Measurements from ENCODE around the gene BORCS6.

The BORCS6 gene

DNA sequence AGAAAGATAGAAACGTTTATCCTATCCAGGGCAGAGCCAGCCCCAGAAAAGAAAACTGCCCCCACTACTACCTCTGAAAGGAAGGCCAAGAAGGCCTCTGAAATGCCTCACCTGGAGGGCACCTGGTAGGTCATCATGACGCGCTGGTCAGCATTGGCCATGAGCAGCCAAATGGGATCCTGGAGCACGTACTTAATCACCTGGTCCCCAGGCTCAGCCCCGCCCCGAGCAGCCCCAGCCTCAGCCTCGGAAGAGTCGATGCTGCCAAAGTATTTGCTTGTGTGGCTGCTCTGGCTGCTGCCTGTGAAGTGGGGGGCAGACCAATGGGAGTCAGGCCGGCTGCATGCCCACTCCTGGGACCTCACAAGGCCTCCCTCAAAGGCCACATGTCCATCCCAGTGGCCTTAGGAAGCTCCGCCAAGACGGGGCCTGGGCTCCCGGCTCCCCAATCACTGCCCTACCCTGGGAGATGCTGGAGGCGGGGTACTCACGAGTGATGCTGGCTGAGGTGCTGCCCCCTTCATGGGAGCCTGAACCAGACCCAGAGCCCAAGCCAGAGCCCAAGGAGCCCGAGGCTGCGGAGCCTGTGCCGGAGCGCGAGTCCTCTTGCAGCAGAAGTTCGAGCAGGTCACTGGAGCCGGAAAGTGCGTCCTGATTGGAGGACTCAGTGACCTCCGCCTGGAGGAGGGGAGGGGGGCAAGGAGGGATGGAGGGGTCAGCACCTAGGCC, 47.7 kb downstream of the BORCS6 start:
- DNase-seq (ENCODE audit: low read depth in 2 of 2): no peak

DNA sequence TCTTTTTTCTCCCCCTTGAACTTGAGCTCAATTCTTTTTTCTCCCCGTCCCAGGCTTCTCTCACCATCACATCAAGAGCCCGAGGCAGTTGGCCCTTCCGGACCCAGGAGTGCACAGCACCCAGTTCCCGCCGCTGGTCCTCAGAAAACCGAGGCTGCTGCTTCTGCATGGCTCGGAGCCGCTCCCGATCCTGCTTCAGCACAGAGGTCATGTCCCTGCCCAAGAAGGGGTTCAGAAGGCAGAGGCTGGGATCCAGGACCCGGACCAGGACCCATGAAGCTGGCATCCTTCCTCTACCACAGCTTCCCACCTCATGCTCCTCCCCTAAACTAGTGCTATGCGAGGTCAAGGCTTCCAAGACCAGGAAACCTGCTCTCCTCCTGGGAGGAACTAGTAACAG, 48.2 kb downstream of the BORCS6 start:
- no peak for DNase-seq (ENCODE audit: low read depth in 2 of 2)

DNA sequence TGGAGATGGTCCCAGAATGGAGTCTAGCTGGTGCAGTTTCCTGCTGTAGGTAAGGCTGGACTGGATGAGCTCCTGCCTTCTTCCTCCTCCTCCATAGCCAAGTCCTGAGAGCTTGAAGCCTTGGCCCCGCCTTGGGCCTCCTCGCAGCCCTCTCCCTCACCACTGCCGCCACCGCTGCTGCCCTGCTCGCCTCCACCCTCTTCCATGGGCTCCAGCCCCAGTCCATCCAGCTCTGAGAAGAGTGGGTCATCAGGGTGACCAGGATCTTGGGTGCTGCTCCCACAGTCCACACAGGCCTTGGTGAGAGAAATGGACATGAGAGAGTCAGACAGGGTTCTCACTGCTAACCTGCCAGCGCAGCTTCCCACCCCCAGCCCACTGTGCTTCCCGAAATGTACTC, 48.9 kb downstream of the BORCS6 start:
- no peak for DNase-seq (ENCODE audit: low read depth in 2 of 2)

DNA sequence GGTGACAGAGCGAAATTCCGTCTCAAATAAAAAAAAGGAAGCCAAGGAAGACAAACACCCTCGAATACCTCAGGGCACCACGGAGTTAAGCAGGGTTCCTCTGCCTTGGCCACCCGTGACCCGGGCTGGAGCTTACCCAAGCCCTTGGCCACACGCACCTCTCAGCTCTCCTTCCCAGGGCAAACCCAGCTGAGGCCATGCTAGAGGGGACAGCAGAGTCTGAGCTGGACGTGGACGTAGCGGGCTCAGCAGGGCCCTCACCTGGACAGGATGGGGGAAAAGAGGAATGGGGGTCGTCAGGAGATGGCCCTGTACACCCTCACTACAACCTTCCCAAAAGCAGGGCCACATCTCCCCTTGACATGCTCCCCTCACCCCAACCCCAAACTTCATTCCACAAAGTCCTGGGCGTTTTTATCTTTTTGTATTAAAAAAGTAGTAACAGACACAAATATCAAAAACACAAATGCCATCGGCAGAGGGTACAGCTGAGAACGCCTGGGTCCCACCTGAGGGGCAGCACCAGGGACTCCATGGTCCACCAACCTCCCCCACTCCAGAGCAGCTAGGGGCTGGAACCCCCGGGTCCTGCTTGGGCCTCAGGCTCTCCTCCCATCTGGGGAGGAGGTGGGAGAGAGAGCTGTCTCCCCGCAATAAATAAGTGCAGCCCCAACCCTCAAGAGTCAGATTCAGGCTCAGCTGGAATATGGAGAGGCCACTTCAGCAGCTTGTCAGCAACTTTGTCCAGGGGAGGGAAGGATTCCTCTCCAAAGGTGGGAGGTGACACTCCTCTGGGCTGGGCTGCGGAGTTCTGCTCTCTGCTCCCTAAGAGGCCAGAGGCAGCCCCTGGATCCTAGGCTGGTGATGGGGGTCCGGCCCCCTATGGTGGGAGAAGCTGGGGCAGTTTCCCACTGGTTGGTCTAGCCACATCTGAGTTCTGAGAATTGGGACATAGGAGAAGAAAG, 49.6 kb downstream of the BORCS6 start:
- no peak for DNase-seq (ENCODE audit: low read depth in 2 of 2)

DNA sequence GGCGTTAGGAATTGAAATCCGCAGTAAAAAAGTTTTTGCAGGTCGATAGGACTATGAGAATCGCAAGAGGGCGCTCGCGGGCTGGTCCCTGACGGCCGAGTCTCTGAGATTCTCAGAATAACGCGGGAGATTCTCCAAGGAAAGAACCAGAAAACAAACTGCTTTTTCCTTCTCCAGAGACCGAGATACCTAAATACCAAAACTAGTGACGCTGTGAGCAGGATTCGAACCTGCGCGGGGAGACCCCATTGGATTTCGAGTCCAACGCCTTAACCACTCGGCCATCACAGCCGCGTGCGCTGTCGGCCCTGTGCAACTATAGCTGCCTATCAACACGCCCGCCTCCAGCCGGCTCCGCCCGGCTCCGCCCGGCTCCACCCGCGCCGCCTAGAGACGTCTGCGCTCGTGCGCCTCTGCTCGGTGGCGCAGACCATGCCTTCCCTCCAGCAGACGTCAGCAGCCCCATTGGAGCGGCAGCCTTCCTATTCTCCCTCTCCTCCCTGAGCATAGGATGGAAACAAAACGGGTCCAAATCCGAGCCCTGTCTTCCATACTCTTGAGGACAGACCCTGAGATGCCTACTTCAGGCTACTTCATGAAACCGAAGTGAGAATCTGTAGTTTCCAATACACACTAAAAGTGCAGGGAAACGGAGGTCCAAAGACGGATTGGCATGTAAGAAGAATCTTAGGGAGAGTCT, 51.2 kb downstream of the BORCS6 start:
- DNase-seq (ENCODE audit: low read depth in 2 of 2): peak; percentile 90 to 94

DNA sequence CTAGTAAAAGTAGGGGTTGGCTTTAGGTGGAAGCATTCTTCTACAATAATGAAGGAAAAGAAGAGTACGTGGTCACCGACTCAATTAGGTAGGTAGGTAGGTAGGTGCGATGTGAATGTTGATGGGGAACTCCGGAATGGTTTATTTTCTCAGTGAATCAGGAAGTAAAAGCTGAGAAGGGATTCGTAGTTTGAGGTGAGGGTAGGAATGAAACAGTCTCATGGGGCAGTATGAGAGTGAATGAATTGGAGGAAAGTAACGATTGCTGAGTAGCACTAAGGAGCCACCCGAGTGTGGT, 51.7 kb downstream of the BORCS6 start:
- no peak for DNase-seq (ENCODE audit: low read depth in 2 of 2)
